Esophagus squamous epithelium (tissue), 5 donors: ENCODE measurements around the gene XRRA1. TPM values are rescaled to one million over a fixed set of nuclear protein-coding genes. Genes with fewer than 3 reads are reported as not detected.
A peak's percentile ranks its signal among the peaks of the same experiment; 100 is the strongest.

Source experiments
- DNase-seq: peaks from one replicate; lab custom pipeline; 2025; lab: John Stamatoyannopoulos, UW
- H3K27ac ChIP-seq, 4 donors: fragments of 200-600 bp; sonication (generic); one replicate each; pipeline ENCODE4 v1.5.1; 2016 to 2019; ENCODE audit warnings: mild to moderate bottlenecking in 1 of 4
- H3K27me3 ChIP-seq, 4 donors: fragments of 200-600 bp; sonication (generic); 1 replicate in 3 of 4; 2 replicates in 1 of 4; pipeline versions ENCODE4 v1.5.1 to v1.6.0; 2017 to 2021; ENCODE audit warnings: antibody characterized with exemption in 1 of 4
- H3K36me3 ChIP-seq, 3 donors: fragments of 200-600 bp; sonication (generic); one replicate each; pipeline ENCODE4 v1.5.1; 2016 to 2019
- H3K4me1 ChIP-seq, 3 donors: fragments of 200-600 bp; sonication (generic); one replicate each; pipeline ENCODE4 v1.5.1; 2017 to 2019
- H3K4me3 ChIP-seq, 4 donors: fragments of 200-600 bp; sonication (generic); 1 replicate in 3 of 4; 2 replicates in 1 of 4; pipeline ENCODE4 v1.5.1; 2016 to 2019; ENCODE audit warnings: mild to moderate bottlenecking in 2 of 4, moderate library complexity in 1 of 4
- H3K9me3 ChIP-seq, 3 donors: fragments of 200-600 bp; sonication (generic); one replicate each; pipeline ENCODE4 v1.5.1; 2016 to 2019
- CTCF ChIP-seq, 6 experiments: fragments of 450-650 bp in 4 of 6; fragments of 200-600 bp in 2 of 6; sonication (generic) in 2 of 6; IDR thresholded peaks; one replicate each; pipeline ENCODE4 v1.5.1; 2016 to 2019; ENCODE audit warnings: antibody characterized with exemption in 6 of 6, mild to moderate bottlenecking in 4 of 6, moderate library complexity in 4 of 6
- POLR2A ChIP-seq, 4 donors: fragments of 450-650 bp; IDR thresholded peaks; one replicate each; pipeline ENCODE4 v1.6.1; 2017; ENCODE audit warnings: antibody characterized with exemption in 4 of 4, mild to moderate bottlenecking in 4 of 4, moderate library complexity in 3 of 4
- WGBS, 2 donors: methylation state at CpG; one replicate each; pipeline ENCODE4 v1.1.5; 2018; 5-methylcytosine and 5-hydroxymethylcytosine counted together
- intact Hi-C: fragments of 100-400 bp; cut with DNase I; formaldehyde crosslinking; loops from one replicate; pipeline ENCODE4 v1.15.0; 2022
- total RNA-seq, 4 donors: library from RNA; depleted of rRNA; stranded (reverse); fragments of >200 nt; gene quantifications; one replicate each; pipeline ENCODE4 v1.1.0, GENCODE V29; 2016
- donor health status: DM: yes; HTN: yes; CAD: no.

XRRA1 gene
- total RNA-seq, 4 donors from 2014 or later, result 0.45 to 19.5 (median 9.1) TPM

- Histone ChIP-seq H3K27me3 (no peaks in the 10 kb centered on the region), H3K4me1 (peaks cover 0 to 24% (median 3%) of the 10 kb centered on the region in 3 donors), H3K4me3 (peak within 1 kb of the TSS; percentile 67 to 77 (median 74)), H3K27ac (peak within 1 kb of the TSS; percentile 73 to 84 (median 76)), H3K9me3 (no peaks in the 10 kb centered on the region), H3K36me3 (no peaks in the 10 kb centered on the region)
- intact Hi-C loops, result no loop called here
- WGBS, 2 donors, result 0% methylated on average over 13 to 15 of the region's 46 CpGs
- TF ChIP-seq CTCF (IDR thresholded peaks at IDR 0.05) (no peak), POLR2A (IDR thresholded peaks at IDR 0.05) (peak in 1 of 4 donors; percentile 53)
- peak; percentile 42 for DNase-seq
Measured at GRCh38 chr11:74988541-74989259, 39.8 kb upstream of the XRRA1 start, which contains the start of gene NEU3. Gene NEU3 (plus strand): TSS chr11:74988933. CDS start chr11:74989061, 128 bp downstream.

GRCh38 chr11:74984730-74985129, 35.8 kb upstream of the XRRA1 start:
- intact Hi-C loops, result no loop called here
- WGBS, 2 donors, result 67 to 93% methylated on average over 1 to 2 of the region's 2 CpGs
- no peak for DNase-seq

GRCh38 chr11:74984070-74984469, 35.2 kb upstream of the XRRA1 start:
- Histone ChIP-seq H3K27ac (no peak overlapping the region), H3K27me3 (no peaks in the 10 kb centered on the region), H3K9me3 (no peaks in the 10 kb centered on the region), H3K36me3 (peaks cover 0 to 25% (median 0%) of the 10 kb centered on the region in 3 donors), H3K4me3 (no peak overlapping the region), H3K4me1 (peaks cover 0 to 8% (median 3%) of the 10 kb centered on the region in 3 donors)
- TF ChIP-seq CTCF (IDR thresholded peaks at IDR 0.05) (no peak), POLR2A (IDR thresholded peaks at IDR 0.05) (no peak)
- WGBS, 2 donors, result 84 to 88% methylated on average over 3 of the region's 3 CpGs
- DNase-seq, result no peak
- intact Hi-C loops, result no loop called here

More at GRCh38 chr11:74984730-74985129, 35.8 kb upstream of the XRRA1 start:
- H3K4me1 ChIP-seq, result peaks cover 0 to 14% (median 3%) of the 10 kb centered on the region in 3 donors
- no peaks in the 10 kb centered on the region for H3K27me3 ChIP-seq
- H3K4me3 ChIP-seq, result no peak overlapping the region
- peaks cover 0 to 19% (median 0%) of the 10 kb centered on the region in 3 donors for H3K36me3 ChIP-seq
- TF ChIP-seq POLR2A (IDR thresholded peaks at IDR 0.05) (no peak), CTCF (IDR thresholded peaks at IDR 0.05) (no peak)
- no peaks in the 10 kb centered on the region for H3K9me3 ChIP-seq
- no peak overlapping the region for H3K27ac ChIP-seq

GRCh38 chr11:74981888-74982287, 33.0 kb upstream of the XRRA1 start:
- intact Hi-C loops, result no loop called here
- H3K27ac ChIP-seq, result no peak overlapping the region
- H3K9me3 ChIP-seq, result no peaks in the 10 kb centered on the region
- TF ChIP-seq POLR2A (IDR thresholded peaks at IDR 0.05) (no peak), CTCF (IDR thresholded peaks at IDR 0.05) (no peak)
- H3K4me1 ChIP-seq, result no peaks in the 10 kb centered on the region
- no peak for DNase-seq
- no peaks in the 10 kb centered on the region for H3K27me3 ChIP-seq
- 94 to 100% methylated on average over 1 of the region's 1 CpG for WGBS, 2 donors
- no peak overlapping the region for H3K4me3 ChIP-seq
- peaks cover 0 to 44% (median 0%) of the 10 kb centered on the region in 3 donors for H3K36me3 ChIP-seq

- DNase-seq, result no peak
- no peak overlapping the region for H3K4me3 ChIP-seq
- H3K4me1 ChIP-seq, result no peaks in the 10 kb centered on the region
- H3K27me3 ChIP-seq, result no peaks in the 10 kb centered on the region
- 63 to 82% methylated on average over 2 of the region's 2 CpGs for WGBS, 2 donors
- H3K36me3 ChIP-seq, result peaks cover 0 to 56% (median 0%) of the 10 kb centered on the region in 3 donors
- H3K27ac ChIP-seq, result no peak overlapping the region
- intact Hi-C loops, result no loop called here
- no peaks in the 10 kb centered on the region for H3K9me3 ChIP-seq
- TF ChIP-seq CTCF (IDR thresholded peaks at IDR 0.05), result no peak
Measured at GRCh38 chr11:74980634-74981033, 31.7 kb upstream of the XRRA1 start.
